ENCODE results near the gene KRTAP4-2.

KRTAP4-2 gene

GRCh38 chr17:41186872-41187271 lies 8.9 kb upstream of the KRTAP4-2 start:
- no peak for TF ChIP-seq ESRRG (CRISPR knock-in tag; IDR thresholded peaks at IDR 0.05)
- no peak for TF ChIP-seq BACH2 (CRISPR knock-in tag; IDR thresholded peaks at IDR 0.05; ENCODE audit: borderline replicate concordance)
- TF ChIP-seq TCF4 (CRISPR knock-in tag; IDR thresholded peaks at IDR 0.05; ENCODE audit: borderline replicate concordance), result no peak
- no peak for TF ChIP-seq CSRNP3 (CRISPR knock-in tag; IDR thresholded peaks at IDR 0.05)
- TF ChIP-seq ARNTL (CRISPR knock-in tag; IDR thresholded peaks at IDR 0.05; ENCODE audit: borderline replicate concordance, low read depth), result no peak
- no peak for TF ChIP-seq SNAI2 (CRISPR knock-in tag; IDR thresholded peaks at IDR 0.05)
- no peak for TF ChIP-seq ZNF8 (CRISPR knock-in tag; IDR thresholded peaks at IDR 0.05)
- no peak for TF ChIP-seq GLIS3 (CRISPR knock-in tag; IDR thresholded peaks at IDR 0.05)
- TF ChIP-seq CSDC2 (CRISPR knock-in tag; IDR thresholded peaks at IDR 0.05), result no peak
- TF ChIP-seq PATZ1 (CRISPR knock-in tag; IDR thresholded peaks at IDR 0.05; ENCODE audit: borderline replicate concordance), result no peak
- no peak for TF ChIP-seq OSR1 (CRISPR knock-in tag; IDR thresholded peaks at IDR 0.05)
- no peak for TF ChIP-seq RARB (CRISPR knock-in tag; IDR thresholded peaks at IDR 0.05)
- no peak for ATAC-seq

GRCh38 chr17:41185001-41185400 lies 7.0 kb upstream of the KRTAP4-2 start:
- no peak for ATAC-seq

GRCh38 chr17:41184480-41184961 lies 6.5 kb upstream of the KRTAP4-2 start, which contains the start of gene KRTAP4-1:
Gene KRTAP4-1 (minus strand): TSS chr17:41184911. CDS start chr17:41184854, 57 bp downstream.
- ATAC-seq, result no peak
- TF ChIP-seq ZC3H10 (CRISPR knock-in tag; IDR thresholded peaks at IDR 0.05), result no peak
- TF ChIP-seq SNAI2 (CRISPR knock-in tag; IDR thresholded peaks at IDR 0.05), result no peak
- no peak for TF ChIP-seq ZFP30 (CRISPR knock-in tag; IDR thresholded peaks at IDR 0.05)

More at GRCh38 chr17:41185001-41185400, 7.0 kb upstream of the KRTAP4-2 start:
- TF ChIP-seq ISL1 (CRISPR knock-in tag; IDR thresholded peaks at IDR 0.05), result no peak
- TF ChIP-seq TCF4 (CRISPR knock-in tag; IDR thresholded peaks at IDR 0.05; ENCODE audit: borderline replicate concordance), result no peak
- no peak for TF ChIP-seq OSR1 (CRISPR knock-in tag; IDR thresholded peaks at IDR 0.05)
- TF ChIP-seq PATZ1 (CRISPR knock-in tag; IDR thresholded peaks at IDR 0.05; ENCODE audit: borderline replicate concordance), result no peak
- no peak for TF ChIP-seq CREB5 (CRISPR knock-in tag; IDR thresholded peaks at IDR 0.05; ENCODE audit: low read depth)
- no peak for TF ChIP-seq CSDC2 (CRISPR knock-in tag; IDR thresholded peaks at IDR 0.05)
- no peak for TF ChIP-seq ZNF565 (CRISPR knock-in tag; conservative IDR thresholded peaks at IDR 0.05; ENCODE audit: low read depth)
- no peak for TF ChIP-seq ZNF8 (CRISPR knock-in tag; IDR thresholded peaks at IDR 0.05)
- TF ChIP-seq ZNF70 (CRISPR knock-in tag; IDR thresholded peaks at IDR 0.05), result no peak
- TF ChIP-seq ZFP30 (CRISPR knock-in tag; IDR thresholded peaks at IDR 0.05), result no peak
- TF ChIP-seq GLIS3 (CRISPR knock-in tag; IDR thresholded peaks at IDR 0.05), result no peak
- TF ChIP-seq ESRRG (CRISPR knock-in tag; IDR thresholded peaks at IDR 0.05), result no peak

GRCh38 chr17:41178843-41179616 lies 1.0 kb upstream of the KRTAP4-2 start:
- no peak for TF ChIP-seq ARNTL (CRISPR knock-in tag; IDR thresholded peaks at IDR 0.05; ENCODE audit: borderline replicate concordance, low read depth)
- TF ChIP-seq OSR1 (CRISPR knock-in tag; IDR thresholded peaks at IDR 0.05), result no peak
- no peak for TF ChIP-seq ZFP3 (CRISPR knock-in tag; IDR thresholded peaks at IDR 0.05)
- no peak for TF ChIP-seq GLIS3 (CRISPR knock-in tag; IDR thresholded peaks at IDR 0.05)
- TF ChIP-seq TSHZ2 (CRISPR knock-in tag; IDR thresholded peaks at IDR 0.05), result no peak
- no peak for ATAC-seq

All from SK-N-SH treated with all-trans-retinoic acid at 6 μM for 48 hours (cell line).